HG03135 (cell line): ENCODE data around the gene EPB41L4B.
"Not testable (repeated sequence)": the region's sequence is repeated elsewhere in the genome, so short reads cannot be mapped to it uniquely, and the experiment has no call there.

ENCODE experiments used
- ATAC-seq: cut with Tn5 transposase; IDR thresholded peaks from one replicate; pipeline ENCODE4 v1.9.1; 2021; ENCODE audit warnings: mild to moderate bottlenecking, moderate library complexity; ENCODE audit not compliant: unreplicated experiment

The EPB41L4B gene

GRCh38 chr9:109129470-109130197 is 191.2 kb downstream of the EPB41L4B start:
- no peak for ATAC-seq

- not testable (repeated sequence) for ATAC-seq
Measured at GRCh38 chr9:109126671-109127070, 194.2 kb downstream of the EPB41L4B start.

- no peak for ATAC-seq
Measured at GRCh38 chr9:109124121-109124520, 196.7 kb downstream of the EPB41L4B start.

- peak; percentile 30 for ATAC-seq
Measured at GRCh38 chr9:109122726-109123621, 197.9 kb downstream of the EPB41L4B start.
